ENCODE results near the gene RHNO1. TPM values are rescaled to one million over a fixed set of nuclear protein-coding genes. Genes with fewer than 3 reads are reported as not detected.

The RHNO1 gene
- total RNA-seq, 1 experiment from 2014 or later, result 77.9 TPM

DNA sequence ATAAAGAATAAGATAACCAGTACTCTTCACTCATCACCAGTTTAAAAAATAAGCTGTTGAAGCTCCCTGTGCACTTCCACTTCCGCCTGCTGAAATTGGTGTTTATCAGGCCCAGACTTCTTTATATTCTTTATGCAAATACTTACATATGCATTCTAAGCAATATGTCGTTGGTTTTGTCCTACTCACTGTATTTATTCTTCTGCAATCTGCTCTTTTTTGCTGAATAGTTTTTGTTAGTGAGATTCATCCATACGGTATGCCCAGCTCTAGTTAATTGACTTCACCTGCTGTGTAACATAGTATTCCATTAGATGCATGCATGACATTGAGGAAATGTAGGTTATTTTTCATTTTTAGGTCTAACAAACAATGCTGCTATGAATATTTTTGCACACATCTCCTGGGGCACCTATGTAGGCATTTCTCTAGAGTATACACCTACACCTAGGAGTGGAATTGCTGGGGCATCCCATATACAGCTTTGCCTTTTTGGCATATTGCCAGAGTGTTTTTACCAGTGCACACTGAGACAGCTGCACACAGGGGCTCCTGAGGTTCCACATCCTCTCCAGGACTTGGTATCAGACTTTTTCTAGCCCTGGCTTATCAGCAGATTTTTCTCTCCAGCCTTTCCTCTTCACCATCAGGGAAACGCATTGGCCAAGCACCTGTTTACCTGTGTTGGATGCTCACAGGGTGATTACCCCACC, 41.2 kb upstream of the RHNO1 start:
- Histone ChIP-seq H3K36me3 (ENCODE audit: low read depth) (no peaks in the 10 kb centered on the region), H3K4me1 (replicated peaks; ENCODE audit: insufficient read depth) (no peaks in the 10 kb centered on the region), H3F3A (ENCODE audit: insufficient read depth, low read depth) (peaks cover 6% of the 10 kb centered on the region; the same call in 1 of the 2 replicates), H3K27me3 (ENCODE audit: insufficient read depth, low read depth) (no peaks in the 10 kb centered on the region), H3K27ac (no peak overlapping the region), H3K4me2 (no peak overlapping the region), H3K9me3 (ENCODE audit: insufficient read depth, low read depth) (no peaks in the 10 kb centered on the region), H3K79me2 (ENCODE audit: low read depth) (no peaks in the 10 kb centered on the region), H3K9me2 (ENCODE audit: insufficient read depth) (no peaks in the 10 kb centered on the region), H2AFZ (no peak overlapping the region), H3K4me3 (no peak overlapping the region), H4K20me1 (ENCODE audit: insufficient read depth) (no peaks in the 10 kb centered on the region)
- intact Hi-C loops (cut with micrococcal nuclease; ENCODE audit: unreplicated experiment), result no loop called here
- TF ChIP-seq EZH2 (IDR thresholded peaks at IDR 0.05; ENCODE audit: low read depth), result no peak
- TF ChIP-seq, protein P1, sequence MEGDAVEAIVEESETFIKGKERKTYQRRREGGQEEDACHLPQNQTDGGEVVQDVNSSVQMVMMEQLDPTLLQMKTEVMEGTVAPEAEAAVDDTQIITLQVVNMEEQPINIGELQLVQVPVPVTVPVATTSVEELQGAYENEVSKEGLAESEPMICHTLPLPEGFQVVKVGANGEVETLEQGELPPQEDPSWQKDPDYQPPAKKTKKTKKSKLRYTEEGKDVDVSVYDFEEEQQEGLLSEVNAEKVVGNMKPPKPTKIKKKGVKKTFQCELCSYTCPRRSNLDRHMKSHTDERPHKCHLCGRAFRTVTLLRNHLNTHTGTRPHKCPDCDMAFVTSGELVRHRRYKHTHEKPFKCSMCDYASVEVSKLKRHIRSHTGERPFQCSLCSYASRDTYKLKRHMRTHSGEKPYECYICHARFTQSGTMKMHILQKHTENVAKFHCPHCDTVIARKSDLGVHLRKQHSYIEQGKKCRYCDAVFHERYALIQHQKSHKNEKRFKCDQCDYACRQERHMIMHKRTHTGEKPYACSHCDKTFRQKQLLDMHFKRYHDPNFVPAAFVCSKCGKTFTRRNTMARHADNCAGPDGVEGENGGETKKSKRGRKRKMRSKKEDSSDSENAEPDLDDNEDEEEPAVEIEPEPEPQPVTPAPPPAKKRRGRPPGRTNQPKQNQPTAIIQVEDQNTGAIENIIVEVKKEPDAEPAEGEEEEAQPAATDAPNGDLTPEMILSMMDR (conservative IDR thresholded peaks at IDR 0.05), result no peak
- ChIA-PET CTCF (interaction anchor here (0.6 kb wide), 1 partner anchor 40 kb away, joined by 4 read pairs; no protein-coding TSS in a partner anchor), POLR2A (ENCODE audit: unreplicated experiment) (interaction anchor here (0.6 kb wide), 1 partner anchor 26 kb away, joined by 7 read pairs; no protein-coding TSS in a partner anchor)
- BruUV-seq (replicated peaks), result no TSS peak
- no peak for DNase-seq

DNA sequence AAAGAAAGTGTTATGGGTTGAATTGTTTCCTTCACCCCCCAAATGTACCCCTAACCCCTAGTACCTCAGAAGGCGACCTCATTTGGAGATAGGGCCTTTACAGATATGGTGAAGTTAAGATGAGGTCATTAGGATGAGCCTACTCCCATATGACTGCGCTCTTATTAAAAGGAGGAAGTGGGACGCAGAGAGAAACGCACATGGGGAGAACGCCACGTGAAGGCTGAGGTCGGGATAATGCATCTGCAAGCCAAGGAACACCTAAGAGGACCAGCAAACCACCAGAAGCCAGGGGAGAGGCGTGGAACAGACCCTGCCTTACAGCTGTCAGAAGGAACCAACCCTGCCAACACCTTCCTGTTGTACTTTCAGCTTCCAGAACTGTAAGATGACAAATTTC, 40.4 kb upstream of the RHNO1 start:
- CTCF ChIA-PET, result interaction anchor here (0.6 kb wide), 1 partner anchor 39 kb away, joined by 4 read pairs; no protein-coding TSS in a partner anchor
- no TSS peak for BruUV-seq (replicated peaks)
- Histone ChIP-seq H3K4me1 (replicated peaks; ENCODE audit: insufficient read depth) (no peaks in the 10 kb centered on the region), H3K9me2 (ENCODE audit: insufficient read depth) (no peaks in the 10 kb centered on the region), H3F3A (ENCODE audit: insufficient read depth, low read depth) (peaks cover 6% of the 10 kb centered on the region; the same call in 1 of the 2 replicates), H3K27me3 (ENCODE audit: insufficient read depth, low read depth) (no peaks in the 10 kb centered on the region), H3K4me2 (no peak overlapping the region), H3K9me3 (ENCODE audit: insufficient read depth, low read depth) (no peaks in the 10 kb centered on the region), H3K36me3 (ENCODE audit: low read depth) (no peaks in the 10 kb centered on the region), H3K79me2 (ENCODE audit: low read depth) (no peaks in the 10 kb centered on the region), H3K27ac (no peak overlapping the region), H2AFZ (no peak overlapping the region), H4K20me1 (ENCODE audit: insufficient read depth) (no peaks in the 10 kb centered on the region), H3K4me3 (no peak overlapping the region)
- DNase-seq, result no peak
- intact Hi-C loops (cut with micrococcal nuclease; ENCODE audit: unreplicated experiment), result no loop called here
- POLR2A ChIA-PET (ENCODE audit: unreplicated experiment), result interaction anchor here (0.6 kb wide), 1 partner anchor 50 kb away, joined by 5 read pairs; no protein-coding TSS in a partner anchor
- TF ChIP-seq, protein P1 (conservative IDR thresholded peaks at IDR 0.05), result no peak
- no peak for TF ChIP-seq EZH2 (IDR thresholded peaks at IDR 0.05; ENCODE audit: low read depth)

DNA sequence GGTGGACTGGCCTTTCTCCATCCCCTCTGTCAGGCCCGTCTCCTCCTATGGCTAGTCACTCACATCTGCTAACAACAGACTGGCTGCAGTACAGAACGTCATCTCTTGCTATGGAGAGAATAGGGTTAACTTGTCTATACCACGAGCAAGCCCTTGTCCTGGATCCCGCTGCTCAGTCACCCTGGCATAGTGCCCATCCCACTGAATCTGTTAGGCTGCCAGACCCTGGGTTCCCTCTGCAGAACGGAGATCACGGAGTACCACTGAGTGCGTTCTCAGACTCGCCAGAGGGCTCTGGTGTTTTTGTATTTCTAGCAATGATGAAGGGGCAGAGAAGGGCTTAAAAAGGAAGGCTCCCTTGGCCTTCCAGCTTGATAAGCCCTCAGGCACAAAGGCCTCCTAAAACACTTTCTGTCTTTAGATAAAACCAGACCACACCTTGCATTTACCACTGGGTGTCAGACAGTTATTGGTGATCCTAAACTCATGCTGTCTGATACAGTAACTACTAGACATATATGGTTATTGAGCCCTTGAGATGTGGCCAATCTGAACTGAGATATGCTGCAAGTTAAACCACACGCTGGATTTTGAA, 35.9 kb upstream of the RHNO1 start:
- intact Hi-C loops (cut with micrococcal nuclease; ENCODE audit: unreplicated experiment), result no loop called here
- BruUV-seq (replicated peaks), result no TSS peak
- H3K4me2 ChIP-seq, result no peak overlapping the region
- H3K36me3 ChIP-seq (ENCODE audit: low read depth), result no peaks in the 10 kb centered on the region
- no peak overlapping the region for H3K4me3 ChIP-seq
- H3K9me3 ChIP-seq (ENCODE audit: insufficient read depth, low read depth), result no peaks in the 10 kb centered on the region
- no peaks in the 10 kb centered on the region for H4K20me1 ChIP-seq (ENCODE audit: insufficient read depth)
- CTCF ChIA-PET, result no interaction called here
- no peak overlapping the region for H2AFZ ChIP-seq
- no peaks in the 10 kb centered on the region for H3K79me2 ChIP-seq (ENCODE audit: low read depth)
- DNase-seq, result no peak
- H3K9me2 ChIP-seq (ENCODE audit: insufficient read depth), result no peaks in the 10 kb centered on the region
- H3K4me1 ChIP-seq (replicated peaks; ENCODE audit: insufficient read depth), result no peaks in the 10 kb centered on the region
- no peak overlapping the region for H3K27ac ChIP-seq
- TF ChIP-seq, protein P1 (conservative IDR thresholded peaks at IDR 0.05), result no peak
- TF ChIP-seq EZH2 (IDR thresholded peaks at IDR 0.05; ENCODE audit: low read depth), result no peak
- no peaks in the 10 kb centered on the region for H3K27me3 ChIP-seq (ENCODE audit: insufficient read depth, low read depth)
- peaks cover 1% of the 10 kb centered on the region; the same call in 1 of the 2 replicates for H3F3A ChIP-seq (ENCODE audit: insufficient read depth, low read depth)
- POLR2A ChIA-PET (ENCODE audit: unreplicated experiment), result no interaction called here
